Measurements from ENCODE around the gene CLHC1.

- TF ChIP-seq POLR2AphosphoS5 (IDR thresholded peaks at IDR 0.05; ENCODE audit: low read depth, low read length) (no peak), SMC3 (IDR thresholded peaks at IDR 0.05; ENCODE audit: low read depth, low read length) (no peak), CTCF (IDR thresholded peaks at IDR 0.05) (no peak), SIN3A (IDR thresholded peaks at IDR 0.05; ENCODE audit: borderline replicate concordance, low read depth, low read length) (no peak), REST (IDR thresholded peaks at IDR 0.05; ENCODE audit: low read depth, low read length) (no peak)
Observed at GRCh38 chr2:55164534-55165480, 67.3 kb downstream of the CLHC1 start.

All from SK-N-SH (cell line).